ENCODE measurements around the gene CXCL10. TPM values are rescaled to one million over a fixed set of nuclear protein-coding genes. Genes with fewer than 3 reads are reported as not detected.

CXCL10 gene
- total RNA-seq, 1 donor from 2014 or later: not detected

DNA sequence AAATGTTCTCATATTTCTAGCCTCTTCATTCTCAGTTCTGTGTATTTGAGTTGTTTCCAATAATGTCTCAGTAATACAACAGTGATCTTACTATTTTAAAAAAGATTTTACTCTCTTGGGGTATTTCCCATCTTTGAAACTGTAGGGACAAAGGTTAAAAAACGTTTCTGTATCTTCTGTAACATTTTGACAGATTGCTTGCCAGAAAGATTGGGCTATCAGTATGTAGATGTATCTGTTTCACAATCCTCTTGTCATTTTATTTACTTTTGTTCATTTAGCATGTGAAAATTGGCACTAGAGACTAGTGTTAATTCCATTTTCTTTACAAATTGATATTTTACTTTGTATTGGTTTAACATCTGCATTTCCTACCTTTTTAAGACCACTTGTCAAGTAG lies 9.8 kb downstream of the CXCL10 start:
- Mint-ChIP-seq H3K4me1 (ENCODE audit: low read depth) (peaks cover 4% of the 10 kb centered on the region), H3K4me3 (ENCODE audit: low read depth) (no peak overlapping the region), H3K27ac (no peak overlapping the region), H3K36me3 (ENCODE audit: insufficient read depth) (no peaks in the 10 kb centered on the region), H3K9me3 (ENCODE audit: low read depth) (no peaks in the 10 kb centered on the region), H3K27me3 (peaks cover 13% of the 10 kb centered on the region)
- TF ChIP-seq, protein P1, sequence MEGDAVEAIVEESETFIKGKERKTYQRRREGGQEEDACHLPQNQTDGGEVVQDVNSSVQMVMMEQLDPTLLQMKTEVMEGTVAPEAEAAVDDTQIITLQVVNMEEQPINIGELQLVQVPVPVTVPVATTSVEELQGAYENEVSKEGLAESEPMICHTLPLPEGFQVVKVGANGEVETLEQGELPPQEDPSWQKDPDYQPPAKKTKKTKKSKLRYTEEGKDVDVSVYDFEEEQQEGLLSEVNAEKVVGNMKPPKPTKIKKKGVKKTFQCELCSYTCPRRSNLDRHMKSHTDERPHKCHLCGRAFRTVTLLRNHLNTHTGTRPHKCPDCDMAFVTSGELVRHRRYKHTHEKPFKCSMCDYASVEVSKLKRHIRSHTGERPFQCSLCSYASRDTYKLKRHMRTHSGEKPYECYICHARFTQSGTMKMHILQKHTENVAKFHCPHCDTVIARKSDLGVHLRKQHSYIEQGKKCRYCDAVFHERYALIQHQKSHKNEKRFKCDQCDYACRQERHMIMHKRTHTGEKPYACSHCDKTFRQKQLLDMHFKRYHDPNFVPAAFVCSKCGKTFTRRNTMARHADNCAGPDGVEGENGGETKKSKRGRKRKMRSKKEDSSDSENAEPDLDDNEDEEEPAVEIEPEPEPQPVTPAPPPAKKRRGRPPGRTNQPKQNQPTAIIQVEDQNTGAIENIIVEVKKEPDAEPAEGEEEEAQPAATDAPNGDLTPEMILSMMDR (IDR thresholded peaks at IDR 0.05; ENCODE audit: unreplicated experiment): no peak
- no peak for DNase-seq (ENCODE audit: low spot score, unreplicated experiment)

DNA sequence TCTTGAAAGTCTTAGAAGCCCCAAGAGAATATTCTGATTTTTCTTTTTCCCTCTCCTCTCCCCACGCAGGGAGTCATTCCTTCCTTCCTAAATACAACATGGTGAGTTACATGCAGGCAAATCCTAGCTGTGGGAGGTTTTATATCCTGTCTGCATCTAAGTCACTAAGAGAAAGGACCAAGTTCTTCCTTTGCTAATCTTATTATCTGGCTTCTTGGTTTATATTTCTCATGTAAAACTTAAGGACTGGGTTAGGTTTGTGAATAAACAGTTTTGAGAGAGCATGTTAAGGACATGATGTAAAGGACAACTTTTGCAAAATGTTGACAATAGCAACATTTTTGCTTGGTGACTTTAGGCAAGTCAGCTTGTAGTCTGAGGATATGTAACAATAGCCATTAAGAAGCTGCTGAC lies 10.9 kb downstream of the CXCL10 start:
- Mint-ChIP-seq H3K4me1 (ENCODE audit: low read depth) (peaks cover 4% of the 10 kb centered on the region), H3K27me3 (peaks cover 13% of the 10 kb centered on the region), H3K27ac (no peak overlapping the region), H3K4me3 (ENCODE audit: low read depth) (no peak overlapping the region), H3K36me3 (ENCODE audit: insufficient read depth) (no peaks in the 10 kb centered on the region), H3K9me3 (ENCODE audit: low read depth) (no peaks in the 10 kb centered on the region)
- DNase-seq (ENCODE audit: low spot score, unreplicated experiment): no peak
- TF ChIP-seq, protein P1 (IDR thresholded peaks at IDR 0.05; ENCODE audit: unreplicated experiment): no peak

DNA sequence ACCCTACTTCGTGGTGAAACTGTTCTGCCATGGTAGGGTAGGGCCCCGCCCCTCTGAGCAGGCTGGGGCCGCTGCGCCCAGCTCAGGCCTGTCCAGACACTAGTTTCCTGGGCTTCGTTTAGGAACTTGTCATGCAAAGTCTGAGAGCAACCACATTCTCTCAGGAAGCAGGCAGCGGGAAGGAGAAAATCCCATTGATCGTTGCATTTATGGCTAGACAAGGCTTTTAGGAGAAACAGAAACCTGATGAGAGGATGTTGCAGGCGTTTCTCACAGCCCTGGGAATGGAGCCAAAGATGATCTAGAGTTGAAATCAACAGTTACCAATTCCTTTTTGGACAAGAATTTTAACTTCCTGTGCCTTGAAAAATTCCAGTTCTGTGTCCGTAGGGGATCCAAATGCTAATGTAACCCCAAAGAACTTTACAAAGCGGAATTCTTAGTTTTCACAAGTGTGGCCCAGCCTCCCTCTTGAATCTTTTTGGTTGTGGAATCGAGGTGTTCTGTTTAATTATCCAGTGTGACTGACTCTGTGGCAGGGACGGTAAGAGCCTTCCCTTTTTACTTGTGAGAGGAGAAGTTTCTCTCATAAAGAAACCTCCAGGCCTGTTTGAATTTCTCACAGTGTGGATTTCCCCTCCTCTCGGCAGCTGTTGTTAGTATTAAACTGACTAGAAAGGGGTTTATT lies 11.5 kb downstream of the CXCL10 start:
- Mint-ChIP-seq H3K36me3 (ENCODE audit: insufficient read depth) (no peaks in the 10 kb centered on the region), H3K4me1 (ENCODE audit: low read depth) (peaks cover 4% of the 10 kb centered on the region), H3K27ac (no peak overlapping the region), H3K4me3 (ENCODE audit: low read depth) (no peak overlapping the region), H3K27me3 (peaks cover 13% of the 10 kb centered on the region), H3K9me3 (ENCODE audit: low read depth) (no peaks in the 10 kb centered on the region)
- DNase-seq (ENCODE audit: low spot score, unreplicated experiment): no peak
- TF ChIP-seq, protein P1 (IDR thresholded peaks at IDR 0.05; ENCODE audit: unreplicated experiment): no peak

DNA sequence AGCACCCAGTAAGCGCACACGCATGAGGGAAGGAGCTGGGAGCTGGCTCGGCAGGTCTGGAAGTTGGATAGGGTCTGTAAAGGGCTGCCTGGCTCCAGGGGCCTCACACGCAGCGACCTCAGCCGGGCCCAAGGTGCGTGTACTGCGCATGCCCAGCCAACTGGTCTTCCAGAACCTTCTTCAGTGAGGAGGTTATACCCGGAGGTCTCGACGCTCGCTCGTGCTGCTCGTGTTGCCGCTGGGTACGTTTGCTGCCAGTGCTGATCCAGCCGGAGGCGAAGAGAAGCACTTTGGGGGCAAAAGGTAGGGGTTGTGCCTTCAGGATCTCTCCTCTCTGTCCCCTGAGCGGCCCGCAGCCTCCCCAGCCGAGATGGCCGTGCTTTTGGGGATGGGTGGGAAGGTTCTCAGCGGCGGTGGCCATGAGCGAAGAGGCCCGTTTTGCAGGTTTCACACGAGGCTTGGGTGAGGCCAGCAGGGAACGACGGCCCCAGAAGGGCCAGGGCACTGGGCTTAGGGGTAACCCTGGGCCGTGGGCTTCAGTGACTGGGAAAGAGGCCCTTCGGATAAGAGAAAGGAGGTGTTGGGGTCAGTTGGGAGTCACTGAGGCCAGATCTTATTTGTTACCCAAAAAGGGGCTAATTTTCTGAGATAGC lies 12.2 kb downstream of the CXCL10 start:
- no peaks in the 10 kb centered on the region for H3K36me3 Mint-ChIP-seq (ENCODE audit: insufficient read depth)
- H3K27me3 Mint-ChIP-seq: peaks cover 13% of the 10 kb centered on the region
- H3K9me3 Mint-ChIP-seq (ENCODE audit: low read depth): no peaks in the 10 kb centered on the region
- no peak for DNase-seq (ENCODE audit: low spot score, unreplicated experiment)
- no peak overlapping the region for H3K4me3 Mint-ChIP-seq (ENCODE audit: low read depth)
- TF ChIP-seq, protein P1 (IDR thresholded peaks at IDR 0.05; ENCODE audit: unreplicated experiment): no peak
- peaks cover 2% of the 10 kb centered on the region for H3K4me1 Mint-ChIP-seq (ENCODE audit: low read depth)
- H3K27ac Mint-ChIP-seq: no peak overlapping the region

DNA sequence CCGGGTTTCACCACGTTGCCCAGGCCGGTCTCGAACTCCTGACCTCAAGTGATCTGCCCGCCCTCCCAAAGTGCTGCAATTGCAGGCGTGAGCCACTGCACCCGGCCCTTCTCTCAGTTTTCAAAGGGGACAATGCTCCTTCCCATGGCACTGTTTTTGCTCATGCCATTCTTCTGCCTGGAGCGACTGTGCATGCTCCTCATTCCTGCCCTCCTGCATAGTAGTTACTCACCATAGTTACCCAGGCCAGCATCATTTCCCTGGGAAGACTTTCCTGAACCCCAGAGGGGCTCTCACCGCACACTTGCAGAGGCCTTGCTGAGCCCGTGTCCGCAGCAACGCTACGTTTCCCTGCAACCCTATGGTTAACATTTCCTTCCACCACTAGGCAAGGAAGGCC lies 12.7 kb downstream of the CXCL10 start:
- TF ChIP-seq, protein P1 (IDR thresholded peaks at IDR 0.05; ENCODE audit: unreplicated experiment): no peak
- no peak for DNase-seq (ENCODE audit: low spot score, unreplicated experiment)
- Mint-ChIP-seq H3K27ac (no peak overlapping the region), H3K4me1 (ENCODE audit: low read depth) (peaks cover 2% of the 10 kb centered on the region), H3K36me3 (ENCODE audit: insufficient read depth) (no peaks in the 10 kb centered on the region), H3K4me3 (ENCODE audit: low read depth) (no peak overlapping the region), H3K9me3 (ENCODE audit: low read depth) (no peaks in the 10 kb centered on the region), H3K27me3 (peaks cover 13% of the 10 kb centered on the region)

Data from progenitor cell of endocrine pancreas (in vitro differentiated cells).